Left renal pelvis (tissue), 4 donors: ENCODE results near the gene SLC29A4. TPM values are rescaled to one million over a fixed set of nuclear protein-coding genes. Genes with fewer than 3 reads are reported as not detected.

Source experiments
- DNase-seq, 4 donors: peaks; one replicate each; pipeline ENCODE4 v3.0.0-alpha.2; 2013; ENCODE audit warnings: low read depth in 4 of 4, low spot score in 3 of 4
- polyA plus RNA-seq, 4 donors: library from polyadenylated mRNA; unstranded; fragments of 120-200 nt; gene quantifications; one replicate each; pipeline ENCODE4 v1.2.1, GENCODE V29; 2013; ENCODE audit not compliant: insufficient read length in 4 of 4

Gene SLC29A4
- polyA plus RNA-seq, 4 donors, result 9.5 to 26.7 (median 24.6) TPM

DNA sequence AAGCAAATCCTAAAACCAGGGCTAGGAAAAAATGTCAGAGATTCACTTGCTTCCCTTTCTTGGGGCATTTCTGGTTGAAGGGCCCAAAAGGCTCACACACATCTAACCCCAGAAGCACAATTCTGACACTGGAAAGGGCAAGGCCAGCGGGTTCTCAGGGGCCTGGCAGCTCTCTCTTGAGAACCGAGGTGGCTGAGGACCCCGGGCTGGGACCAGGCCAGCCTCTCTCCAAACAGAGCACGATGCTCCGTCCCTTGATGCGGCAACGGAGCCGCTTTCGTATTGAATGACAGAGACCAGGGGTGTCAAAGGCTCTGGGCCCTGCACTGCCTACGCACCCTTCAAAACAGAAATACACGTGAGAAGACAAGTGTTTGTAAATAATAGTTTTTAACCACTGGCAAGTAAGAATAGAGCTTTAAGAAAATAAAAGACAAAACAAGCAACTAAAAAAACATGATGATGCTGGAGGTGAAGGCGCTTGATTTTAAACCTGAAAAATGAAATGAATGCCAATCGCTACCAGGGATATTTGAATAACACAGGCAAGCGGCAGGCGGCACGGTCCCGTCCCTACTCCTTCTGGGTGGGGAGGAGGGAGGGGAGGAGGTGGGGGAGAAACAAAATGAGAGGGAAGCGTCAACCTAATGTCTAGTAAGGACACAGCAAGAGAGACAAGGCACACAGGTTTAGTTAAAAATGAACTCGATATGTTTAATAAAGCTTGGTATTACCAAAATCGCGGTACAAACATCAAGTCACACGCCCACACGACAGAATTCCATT is 68.0 kb downstream of the SLC29A4 start:
- DNase-seq, result no peak

DNA sequence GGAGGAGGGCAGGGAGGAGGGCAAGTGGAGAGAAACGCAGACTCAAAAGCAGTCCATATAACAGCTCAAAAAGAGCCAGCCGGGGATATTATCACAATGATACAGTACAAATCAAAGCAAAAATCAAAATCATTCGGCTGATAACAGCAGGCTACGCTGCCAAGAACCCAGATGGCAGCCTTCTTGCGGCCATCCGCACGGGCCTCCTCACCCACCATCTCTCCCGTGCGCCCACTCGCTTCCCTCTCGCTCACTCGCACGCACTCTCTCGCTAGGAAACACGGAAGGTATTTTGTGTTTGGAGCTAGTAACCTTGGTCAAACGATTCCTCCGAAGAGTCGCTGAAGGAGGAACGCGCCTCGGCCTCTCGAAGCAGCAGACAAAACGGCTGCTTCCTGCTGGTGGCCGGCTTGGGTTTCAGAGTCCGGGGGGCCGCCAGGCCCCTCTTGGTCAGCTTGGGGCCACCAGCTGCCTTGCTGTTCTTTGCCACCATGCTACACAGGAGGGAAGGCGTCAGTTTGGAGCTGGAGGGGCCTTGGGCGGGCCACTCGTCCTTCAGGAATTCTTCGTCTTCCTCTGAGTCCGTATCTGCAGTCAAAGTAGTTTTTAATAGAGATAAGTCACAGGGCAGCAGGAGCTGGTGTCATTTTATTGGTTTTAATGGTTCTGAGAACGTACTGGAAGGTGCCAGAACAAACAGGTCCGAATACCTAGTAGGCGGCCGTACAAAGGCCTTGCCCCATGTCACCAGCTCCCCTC is 68.9 kb downstream of the SLC29A4 start:
- no peak for DNase-seq

DNA sequence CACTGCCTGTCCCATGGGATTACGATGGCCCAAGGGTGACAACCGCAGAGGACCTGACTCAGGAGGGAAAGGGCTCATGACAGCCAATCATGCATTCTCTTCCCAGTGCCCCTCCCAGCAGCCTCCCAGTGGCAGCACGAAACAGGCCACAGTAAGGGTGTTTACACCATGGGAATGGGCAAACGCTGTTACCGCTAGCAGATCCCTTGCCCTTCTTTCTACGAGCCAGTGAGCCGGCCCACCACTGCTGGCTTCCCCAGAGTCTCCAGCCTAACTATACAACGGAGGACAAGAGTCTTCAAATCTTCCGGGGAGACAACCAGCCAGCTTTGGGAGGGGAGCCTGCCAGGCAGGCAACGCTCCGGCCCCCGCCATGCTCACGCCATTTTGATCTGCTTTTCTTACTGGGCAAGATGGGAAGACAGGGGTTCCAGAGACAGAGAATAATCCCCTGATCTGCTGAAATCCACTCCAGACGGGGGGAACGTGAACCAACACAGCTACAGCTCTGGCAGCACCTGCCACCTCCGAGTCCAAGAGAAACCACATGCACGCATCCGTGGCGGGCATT is 69.8 kb downstream of the SLC29A4 start:
- DNase-seq, result no peak

DNA sequence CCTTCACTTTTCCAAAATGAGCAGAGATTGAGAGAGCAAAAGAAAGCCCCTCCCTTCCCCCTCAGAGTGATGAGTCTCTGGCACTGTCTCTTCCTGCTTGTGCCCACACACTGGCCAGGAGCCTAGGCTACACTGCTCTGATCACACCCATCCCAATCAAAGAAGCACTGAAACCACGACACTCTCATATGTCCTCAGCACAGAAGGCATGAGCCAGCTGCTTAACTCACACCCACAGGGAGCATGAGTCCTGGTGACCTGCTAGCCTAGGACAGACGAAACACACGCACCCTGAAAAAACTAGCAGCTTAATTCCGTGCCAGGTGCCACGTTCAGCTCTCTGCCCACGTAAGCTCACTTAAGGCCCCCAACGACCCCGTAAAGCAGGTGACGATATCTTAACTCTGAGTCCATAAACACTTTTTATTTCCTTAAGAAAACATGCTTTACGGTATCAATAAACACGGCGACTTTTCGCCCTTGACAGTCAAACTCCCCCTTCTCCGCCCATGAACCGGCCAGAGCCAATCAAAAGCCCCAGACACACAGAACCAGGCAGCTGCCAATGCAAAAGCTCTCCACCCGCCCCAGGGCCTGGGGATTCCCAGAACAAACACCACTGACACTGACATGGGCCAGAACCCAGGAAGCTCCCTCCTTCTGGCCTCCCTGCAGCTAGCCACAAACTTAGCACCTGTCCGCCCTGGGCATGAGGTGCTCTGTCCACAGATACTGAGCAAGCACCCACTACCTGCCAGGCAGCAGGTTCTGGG is 71.9 kb downstream of the SLC29A4 start:
- DNase-seq, result no peak

Other genes starting within 250 kb of the SLC29A4 start
- gene RBAK, start 237.1 kb upstream of the SLC29A4 start, polyA plus RNA-seq, result 10 to 100 TPM; 14.2 to 27.9 (median 22.6) TPM
- gene WIPI2, start 92.7 kb upstream of the SLC29A4 start, polyA plus RNA-seq, result 10 to 100 TPM; 56.2 to 72.7 (median 67.6) TPM
- gene TNRC18, start 140.9 kb downstream of the SLC29A4 start, polyA plus RNA-seq, result 100 to 1,000 TPM in 2 of 4 donors, 10 to 100 TPM in 2; 80.0 to 142 (median 103) TPM
- gene FBXL18, start 230.9 kb downstream of the SLC29A4 start, polyA plus RNA-seq, result 1 to 10 TPM; 3.5 to 4.7 (median 3.7) TPM
- gene ACTB, start 247.7 kb downstream of the SLC29A4 start, polyA plus RNA-seq, result 1,000 to 10,000 TPM; 3,501 to 4,017 (median 3,882) TPM